A673 (cell line): ENCODE results near the gene KCNAB2. TPM values are rescaled to one million over a fixed set of nuclear protein-coding genes. Genes with fewer than 3 reads are reported as not detected.

ENCODE experiments used
- BruUV-seq: library from RNA; stranded (reverse); fragments of 400-500 nt; replicated peaks from 2 replicates; lab custom pipeline; 2021; lab: Mats Ljungman, UMichigan
- CTCF ChIA-PET: fragments of 300-600 bp; sonication (Branson Sonifier 250); formaldehyde crosslinking; loops from one replicate; lab custom pipeline; 2022; ENCODE audit warnings: antibody characterized with exemption; lab: Charles Lee
- POLR2A ChIA-PET: fragments of 300-600 bp; sonication (Branson Sonifier 250); formaldehyde crosslinking; loops from one replicate; lab custom pipeline; 2022; ENCODE audit warnings: antibody characterized with exemption; ENCODE audit not compliant: low non-redundant PET; lab: Charles Lee
- DNase-seq: peaks from one replicate; pipeline ENCODE4 v3.0.0-alpha.2; 2015; ENCODE audit warnings: low spot score
- H3K27ac ChIP-seq: fragments of 200-600 bp; sonication (generic); 2 replicates; pipeline ENCODE4 v1.5.1; 2016; ENCODE audit warnings: mixed run types, low read depth, mild to moderate bottlenecking, mixed read lengths, antibody characterized with exemption, low read length; ENCODE audit not compliant: poor library complexity, severe bottlenecking
- H3K27me3 ChIP-seq: fragments of 200-600 bp; sonication (generic); replicated peaks from 2 replicates; pipeline ENCODE4 v1.6.1; 2017; ENCODE audit warnings: mixed run types, low read depth, mild to moderate bottlenecking, mixed read lengths, antibody characterized with exemption, low read length; ENCODE audit not compliant: insufficient read depth, poor library complexity
- H3K36me3 ChIP-seq: fragments of 200-600 bp; sonication (generic); 2 replicates; pipeline ENCODE4 v1.6.1; 2016; ENCODE audit warnings: mixed run types, mild to moderate bottlenecking, mixed read lengths, antibody characterized with exemption, low read length; ENCODE audit not compliant: insufficient read depth, poor library complexity, severe bottlenecking
- H3K4me1 ChIP-seq: fragments of 200-600 bp; sonication (generic); 2 replicates; pipeline ENCODE4 v1.6.1; 2017; ENCODE audit warnings: mixed run types, mild to moderate bottlenecking, mixed read lengths, antibody characterized with exemption, low read length; ENCODE audit not compliant: insufficient read depth, poor library complexity, severe bottlenecking
- H3K4me3 ChIP-seq: fragments of 200-600 bp; sonication (generic); 2 replicates; pipeline ENCODE4 v1.5.1; 2016; ENCODE audit warnings: low read depth, mixed run types, mild to moderate bottlenecking, mixed read lengths, low read length; ENCODE audit not compliant: poor library complexity, severe bottlenecking
- H3K9me3 ChIP-seq: fragments of 200-600 bp; sonication (generic); 2 replicates; pipeline ENCODE4 v1.6.1; 2016; ENCODE audit warnings: mixed run types, low read depth, mild to moderate bottlenecking, mixed read lengths, antibody characterized with exemption, low read length; ENCODE audit not compliant: poor library complexity, severe bottlenecking
- EZH2 ChIP-seq: fragments of 200-600 bp; sonication (generic); IDR thresholded peaks from 2 replicates; pipeline ENCODE4 v1.6.1; 2017; ENCODE audit warnings: borderline replicate concordance, low read depth, mild to moderate bottlenecking, mixed read lengths, antibody characterized with exemption, low read length; ENCODE audit not compliant: poor library complexity, severe bottlenecking
- intact Hi-C: fragments of 100-400 bp; cut with micrococcal nuclease; formaldehyde crosslinking; loops from one replicate; pipeline ENCODE4 v1.10.0; 2022; ENCODE audit not compliant: unreplicated experiment
- total RNA-seq: library from RNA; stranded (reverse); gene quantifications from 2 replicates; pipeline ENCODE4 v1.2.3, GENCODE V29; 2021
- TF ChIP-seq, protein P1 (sequence below): fragments of 300-800, 200-600 bp; sonication (generic); conservative IDR thresholded peaks from 2 replicates; pipeline ENCODE4 v1.5.1; 2017; ENCODE audit warnings: low read depth, mild to moderate bottlenecking, antibody characterized with exemption, low read length, moderate library complexity, mixed read lengths

The KCNAB2 gene
- total RNA-seq, 1 experiment from 2014 or later, result 6.4 TPM

DNA sequence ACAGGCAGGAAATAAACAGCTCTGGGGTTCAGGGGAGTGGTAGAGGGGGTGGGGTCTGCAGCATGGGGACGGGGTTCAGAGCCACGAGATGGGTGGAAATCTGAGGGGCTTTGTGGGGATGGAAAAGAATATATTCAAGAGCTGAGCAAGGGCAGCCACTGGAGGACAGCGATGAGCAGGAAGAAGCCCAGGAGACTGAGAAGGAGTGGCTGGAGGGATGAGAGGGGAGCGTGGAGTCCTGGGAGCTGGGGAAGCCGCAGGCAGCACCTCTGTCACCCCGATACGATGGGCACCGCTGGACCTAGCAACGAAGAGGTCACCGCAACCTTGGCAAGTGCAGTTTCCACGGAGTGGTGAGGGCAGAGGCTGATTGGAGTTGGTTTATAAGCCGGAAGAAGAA lies 10.0 kb upstream of the KCNAB2 start:
- POLR2A ChIA-PET, result no interaction called here

DNA sequence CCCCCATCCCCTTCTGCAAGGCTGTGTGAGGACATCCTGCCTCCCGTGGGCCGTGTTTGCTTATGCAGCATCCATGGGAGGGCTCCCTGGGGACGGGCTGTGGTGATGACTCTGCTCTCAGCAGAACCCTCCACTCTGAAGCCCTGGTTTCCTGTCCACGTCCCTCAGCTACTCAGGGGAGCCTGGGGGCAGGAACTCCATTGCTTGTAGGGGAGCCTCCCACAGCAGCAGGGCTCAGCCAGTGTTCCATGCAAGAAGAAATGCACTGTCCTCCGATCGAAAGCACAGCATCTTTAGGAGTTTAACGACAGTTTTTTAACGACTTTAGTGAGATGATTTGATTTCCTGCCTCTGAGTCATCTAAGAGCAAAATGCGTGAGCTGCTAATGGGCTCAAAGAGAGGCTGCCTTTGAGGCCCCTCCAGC lies 8.3 kb upstream of the KCNAB2 start:
- peaks cover 20% of the 10 kb centered on the region for H3K4me1 ChIP-seq
- intact Hi-C loops, result no loop called here
- BruUV-seq, result no TSS peak
- ChIA-PET CTCF (interaction anchor here (0.6 kb wide), 1 partner anchor 1731 kb away, joined by 3 read pairs; no protein-coding TSS in a partner anchor), POLR2A (no interaction called here)
- no peak overlapping the region for H3K27ac ChIP-seq
- H3K27me3 ChIP-seq, result peaks cover 7% of the 10 kb centered on the region
- H3K9me3 ChIP-seq, result no peaks in the 10 kb centered on the region
- DNase-seq, result peak; percentile 90
- TF ChIP-seq, protein P1, sequence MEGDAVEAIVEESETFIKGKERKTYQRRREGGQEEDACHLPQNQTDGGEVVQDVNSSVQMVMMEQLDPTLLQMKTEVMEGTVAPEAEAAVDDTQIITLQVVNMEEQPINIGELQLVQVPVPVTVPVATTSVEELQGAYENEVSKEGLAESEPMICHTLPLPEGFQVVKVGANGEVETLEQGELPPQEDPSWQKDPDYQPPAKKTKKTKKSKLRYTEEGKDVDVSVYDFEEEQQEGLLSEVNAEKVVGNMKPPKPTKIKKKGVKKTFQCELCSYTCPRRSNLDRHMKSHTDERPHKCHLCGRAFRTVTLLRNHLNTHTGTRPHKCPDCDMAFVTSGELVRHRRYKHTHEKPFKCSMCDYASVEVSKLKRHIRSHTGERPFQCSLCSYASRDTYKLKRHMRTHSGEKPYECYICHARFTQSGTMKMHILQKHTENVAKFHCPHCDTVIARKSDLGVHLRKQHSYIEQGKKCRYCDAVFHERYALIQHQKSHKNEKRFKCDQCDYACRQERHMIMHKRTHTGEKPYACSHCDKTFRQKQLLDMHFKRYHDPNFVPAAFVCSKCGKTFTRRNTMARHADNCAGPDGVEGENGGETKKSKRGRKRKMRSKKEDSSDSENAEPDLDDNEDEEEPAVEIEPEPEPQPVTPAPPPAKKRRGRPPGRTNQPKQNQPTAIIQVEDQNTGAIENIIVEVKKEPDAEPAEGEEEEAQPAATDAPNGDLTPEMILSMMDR, result no peak
- no peak for TF ChIP-seq EZH2
- no peaks in the 10 kb centered on the region for H3K36me3 ChIP-seq
- H3K4me3 ChIP-seq, result no peak overlapping the region

More for the DNA sequence above, 10.0 kb upstream of the KCNAB2 start:
- H3K9me3 ChIP-seq, result no peaks in the 10 kb centered on the region
- CTCF ChIA-PET, result no interaction called here
- no TSS peak for BruUV-seq
- H3K27me3 ChIP-seq, result peaks cover 7% of the 10 kb centered on the region
- no peak for DNase-seq
- peaks cover 20% of the 10 kb centered on the region for H3K4me1 ChIP-seq
- H3K27ac ChIP-seq, result no peak overlapping the region
- TF ChIP-seq, protein P1, result peak; percentile 35; the same call in 1 of the 2 replicates
- no peak for TF ChIP-seq EZH2
- no peaks in the 10 kb centered on the region for H3K36me3 ChIP-seq
- no peak overlapping the region for H3K4me3 ChIP-seq
- intact Hi-C loops, result no loop called here

DNA sequence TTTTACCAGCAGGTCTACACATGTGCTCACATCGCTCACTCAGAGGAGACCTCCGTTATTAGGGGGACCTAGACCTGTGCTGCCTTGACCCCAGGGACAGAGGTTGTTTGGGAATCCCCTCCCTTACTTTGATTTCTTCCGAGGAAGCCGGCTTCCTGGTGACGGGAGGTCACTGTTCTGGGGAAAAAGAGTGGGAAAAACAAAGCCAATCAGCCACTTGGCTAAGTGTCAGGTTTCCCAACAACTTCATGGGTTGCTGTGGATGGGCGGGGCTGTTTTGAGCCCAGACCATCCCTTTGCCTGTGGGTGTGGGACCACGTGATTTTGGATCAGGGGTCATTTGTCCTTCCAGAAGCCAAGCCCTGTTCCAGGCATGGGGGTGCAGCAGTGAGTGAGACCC lies 7.1 kb upstream of the KCNAB2 start:
- no peak for DNase-seq
- Histone ChIP-seq H3K36me3 (no peaks in the 10 kb centered on the region), H3K27ac (no peak overlapping the region), H3K27me3 (peaks cover 7% of the 10 kb centered on the region), H3K4me3 (no peak overlapping the region), H3K9me3 (no peaks in the 10 kb centered on the region), H3K4me1 (peaks cover 20% of the 10 kb centered on the region)
- BruUV-seq, result no TSS peak
- ChIA-PET CTCF (no interaction called here), POLR2A (no interaction called here)
- intact Hi-C loops, result no loop called here
- TF ChIP-seq, protein P1, result no peak
- no peak for TF ChIP-seq EZH2
